ENCODE results near the gene SLC9C1.
A peak's percentile ranks its signal among the peaks of the same experiment; 100 is the strongest.

Gene SLC9C1

DNA sequence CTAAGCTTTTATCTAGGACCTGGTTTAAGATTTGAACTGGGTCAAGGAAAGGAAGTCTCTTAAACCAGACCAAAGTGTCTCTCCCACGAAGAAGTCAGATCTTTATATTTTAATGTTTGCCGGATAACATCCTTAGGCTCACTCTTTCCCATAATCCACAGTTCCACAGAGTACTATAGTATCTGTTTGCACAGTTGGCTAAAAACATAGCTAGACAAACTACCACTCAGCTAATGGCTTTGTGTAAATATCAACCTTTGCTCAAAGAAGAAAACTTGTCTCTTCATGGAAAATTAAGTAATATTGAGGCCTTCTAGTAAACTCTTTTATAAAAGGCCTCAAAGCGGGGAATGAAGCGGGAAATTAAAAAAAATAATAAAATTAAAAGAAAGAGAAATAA, 13.5 kb upstream of the SLC9C1 start:
- Histone ChIP-seq H3K27ac (ENCODE audit: low read depth, low read length) (no peak overlapping the region), H3K27me3 (ENCODE audit: control insufficient read depth, low read length) (no peaks in the 10 kb centered on the region), H4K20me1 (ENCODE audit: control insufficient read depth, insufficient read depth, low read depth, low read length) (no peaks in the 10 kb centered on the region), H3F3A (ENCODE audit: control insufficient read depth, insufficient read depth) (no peaks in the 10 kb centered on the region), H3K9me3 (ENCODE audit: control insufficient read depth, insufficient read depth, low read length) (no peaks in the 10 kb centered on the region), H3K4me2 (ENCODE audit: low read length) (no peak overlapping the region), H3K4me3 (ENCODE audit: low read length) (no peak overlapping the region), H3K4me1 (ENCODE audit: control insufficient read depth, low read length) (peaks cover 28% of the 10 kb centered on the region), H3K79me2 (ENCODE audit: control insufficient read depth, low read length) (no peaks in the 10 kb centered on the region), H3K36me3 (ENCODE audit: control insufficient read depth, low read length) (no peaks in the 10 kb centered on the region; the same call in 1 of the 2 replicates), H3K9me2 (replicated peaks; ENCODE audit: control insufficient read depth, low read length) (no peaks in the 10 kb centered on the region)
- TF ChIP-seq EZH2phosphoT487 (IDR thresholded peaks at IDR 0.05; ENCODE audit: borderline replicate concordance, low read length): no peak
- TF ChIP-seq, protein P1, sequence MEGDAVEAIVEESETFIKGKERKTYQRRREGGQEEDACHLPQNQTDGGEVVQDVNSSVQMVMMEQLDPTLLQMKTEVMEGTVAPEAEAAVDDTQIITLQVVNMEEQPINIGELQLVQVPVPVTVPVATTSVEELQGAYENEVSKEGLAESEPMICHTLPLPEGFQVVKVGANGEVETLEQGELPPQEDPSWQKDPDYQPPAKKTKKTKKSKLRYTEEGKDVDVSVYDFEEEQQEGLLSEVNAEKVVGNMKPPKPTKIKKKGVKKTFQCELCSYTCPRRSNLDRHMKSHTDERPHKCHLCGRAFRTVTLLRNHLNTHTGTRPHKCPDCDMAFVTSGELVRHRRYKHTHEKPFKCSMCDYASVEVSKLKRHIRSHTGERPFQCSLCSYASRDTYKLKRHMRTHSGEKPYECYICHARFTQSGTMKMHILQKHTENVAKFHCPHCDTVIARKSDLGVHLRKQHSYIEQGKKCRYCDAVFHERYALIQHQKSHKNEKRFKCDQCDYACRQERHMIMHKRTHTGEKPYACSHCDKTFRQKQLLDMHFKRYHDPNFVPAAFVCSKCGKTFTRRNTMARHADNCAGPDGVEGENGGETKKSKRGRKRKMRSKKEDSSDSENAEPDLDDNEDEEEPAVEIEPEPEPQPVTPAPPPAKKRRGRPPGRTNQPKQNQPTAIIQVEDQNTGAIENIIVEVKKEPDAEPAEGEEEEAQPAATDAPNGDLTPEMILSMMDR (IDR thresholded peaks at IDR 0.05; ENCODE audit: low read depth, low read length, poor library complexity, severe bottlenecking): no peak

GRCh38 chr3:112306825-112307224, 12.8 kb upstream of the SLC9C1 start:
- H3K4me3 ChIP-seq (ENCODE audit: low read length): no peak overlapping the region

GRCh38 chr3:112304611-112305010, 10.6 kb upstream of the SLC9C1 start:
- Histone ChIP-seq H3K4me2 (ENCODE audit: low read length) (peak overlapping the region; percentile 74), H3K4me3 (ENCODE audit: low read length) (no peak overlapping the region), H4K20me1 (ENCODE audit: control insufficient read depth, insufficient read depth, low read depth, low read length) (no peaks in the 10 kb centered on the region), H3K9me2 (replicated peaks; ENCODE audit: control insufficient read depth, low read length) (no peaks in the 10 kb centered on the region), H3K27ac (ENCODE audit: low read depth, low read length) (no peak overlapping the region), H3F3A (ENCODE audit: control insufficient read depth, insufficient read depth) (no peaks in the 10 kb centered on the region), H3K9me3 (ENCODE audit: control insufficient read depth, insufficient read depth, low read length) (no peaks in the 10 kb centered on the region), H3K4me1 (ENCODE audit: control insufficient read depth, low read length) (peaks cover 51% of the 10 kb centered on the region), H3K36me3 (ENCODE audit: control insufficient read depth, low read length) (peaks cover 7% of the 10 kb centered on the region), H3K79me2 (ENCODE audit: control insufficient read depth, low read length) (no peaks in the 10 kb centered on the region), H3K27me3 (ENCODE audit: control insufficient read depth, low read length) (no peaks in the 10 kb centered on the region)
- no peak for TF ChIP-seq EZH2phosphoT487 (IDR thresholded peaks at IDR 0.05; ENCODE audit: borderline replicate concordance, low read length)
- TF ChIP-seq, protein P1 (IDR thresholded peaks at IDR 0.05; ENCODE audit: low read depth, low read length, poor library complexity, severe bottlenecking): no peak

More at GRCh38 chr3:112306825-112307224, 12.8 kb upstream of the SLC9C1 start:
- H3K79me2 ChIP-seq (ENCODE audit: control insufficient read depth, low read length): no peaks in the 10 kb centered on the region
- no peak overlapping the region for H3K4me2 ChIP-seq (ENCODE audit: low read length)
- no peaks in the 10 kb centered on the region for H4K20me1 ChIP-seq (ENCODE audit: control insufficient read depth, insufficient read depth, low read depth, low read length)
- H3K27me3 ChIP-seq (ENCODE audit: control insufficient read depth, low read length): no peaks in the 10 kb centered on the region
- no peaks in the 10 kb centered on the region for H3F3A ChIP-seq (ENCODE audit: control insufficient read depth, insufficient read depth)
- H3K4me1 ChIP-seq (ENCODE audit: control insufficient read depth, low read length): peaks cover 33% of the 10 kb centered on the region
- H3K9me3 ChIP-seq (ENCODE audit: control insufficient read depth, insufficient read depth, low read length): no peaks in the 10 kb centered on the region
- H3K27ac ChIP-seq (ENCODE audit: low read depth, low read length): no peak overlapping the region
- H3K36me3 ChIP-seq (ENCODE audit: control insufficient read depth, low read length): peaks cover 7% of the 10 kb centered on the region
- H3K9me2 ChIP-seq (replicated peaks; ENCODE audit: control insufficient read depth, low read length): no peaks in the 10 kb centered on the region
- no peak for TF ChIP-seq EZH2phosphoT487 (IDR thresholded peaks at IDR 0.05; ENCODE audit: borderline replicate concordance, low read length)

DNA sequence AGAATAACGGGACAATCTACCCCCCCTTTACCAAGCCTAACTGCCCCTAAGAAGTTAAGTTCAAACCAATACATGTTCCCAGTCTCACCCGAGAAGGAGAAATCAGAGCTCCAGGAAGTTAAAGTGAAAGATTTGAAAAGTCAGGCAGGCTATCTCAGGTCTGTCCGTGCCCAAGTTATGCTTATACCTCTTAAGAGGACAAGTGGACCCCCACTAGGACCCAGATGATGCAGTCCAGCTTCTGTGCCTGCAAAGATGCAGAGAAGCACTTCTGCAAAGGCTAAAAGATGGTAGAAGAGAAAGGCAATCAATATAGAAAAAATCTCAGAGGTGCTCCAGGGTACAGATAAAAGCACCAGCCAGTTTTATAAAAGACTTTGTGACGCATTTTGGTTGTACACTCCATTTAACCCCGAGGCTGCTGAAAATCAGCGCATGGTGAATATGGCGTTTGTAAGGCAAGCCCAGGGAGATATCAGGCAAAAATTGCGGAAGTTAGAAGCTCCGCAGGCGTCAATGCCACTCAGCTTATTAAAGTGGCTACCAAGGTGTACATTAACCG, 9.8 kb upstream of the SLC9C1 start:
- Histone ChIP-seq H3K9me2 (replicated peaks; ENCODE audit: control insufficient read depth, low read length) (no peaks in the 10 kb centered on the region), H3K27me3 (ENCODE audit: control insufficient read depth, low read length) (no peaks in the 10 kb centered on the region), H3K79me2 (ENCODE audit: control insufficient read depth, low read length) (no peaks in the 10 kb centered on the region), H3K9me3 (ENCODE audit: control insufficient read depth, insufficient read depth, low read length) (no peaks in the 10 kb centered on the region), H3K4me3 (ENCODE audit: low read length) (peak overlapping the region; percentile 61), H4K20me1 (ENCODE audit: control insufficient read depth, insufficient read depth, low read depth, low read length) (no peaks in the 10 kb centered on the region), H3K4me2 (ENCODE audit: low read length) (peak overlapping the region; percentile 74), H3K27ac (ENCODE audit: low read depth, low read length) (peak overlapping the region; percentile 42), H3F3A (ENCODE audit: control insufficient read depth, insufficient read depth) (no peaks in the 10 kb centered on the region), H3K36me3 (ENCODE audit: control insufficient read depth, low read length) (peaks cover 7% of the 10 kb centered on the region), H3K4me1 (ENCODE audit: control insufficient read depth, low read length) (peaks cover 57% of the 10 kb centered on the region)
- TF ChIP-seq EZH2phosphoT487 (IDR thresholded peaks at IDR 0.05; ENCODE audit: borderline replicate concordance, low read length): no peak
- TF ChIP-seq, protein P1 (IDR thresholded peaks at IDR 0.05; ENCODE audit: low read depth, low read length, poor library complexity, severe bottlenecking): no peak

Measured in DOHH2 (cell line).